NCI-H69 (cell line): ENCODE measurements around the gene SIX1.
A peak's percentile ranks its signal among the peaks of the same experiment; 100 is the strongest.

Experiments
- DNase-seq: peaks from one replicate; lab custom pipeline; 2025; lab: John Stamatoyannopoulos, UW

SIX1 gene

GRCh38 chr14:60648934-60649874 is at the start of gene SIX1:
SIX1 (minus strand) TSS chr14:60649477; CDS start chr14:60649189, 288 bp downstream.
- peak; percentile 96 for DNase-seq

- DNase-seq = no peak
These were observed 46.0 kb upstream of the SIX1 start for GRCh38 chr14:60695327-60695726.

GRCh38 chr14:60691383-60692113 is 42.3 kb upstream of the SIX1 start:
- DNase-seq = no peak

- peak; percentile 62 for DNase-seq
These were observed 37.6 kb upstream of the SIX1 start for GRCh38 chr14:60686865-60687264.

GRCh38 chr14:60684203-60684602 is 34.9 kb upstream of the SIX1 start:
- DNase-seq = no peak

GRCh38 chr14:60681271-60681670 is 32.0 kb upstream of the SIX1 start:
- no peak for DNase-seq

- DNase-seq = no peak
These were observed 31.2 kb upstream of the SIX1 start for GRCh38 chr14:60680511-60680910.

- no peak for DNase-seq
These were observed 30.4 kb upstream of the SIX1 start for GRCh38 chr14:60679566-60680258.

GRCh38 chr14:60677701-60678100 is 28.4 kb upstream of the SIX1 start:
- no peak for DNase-seq

GRCh38 chr14:60670989-60671388 is 21.7 kb upstream of the SIX1 start:
- no peak for DNase-seq

GRCh38 chr14:60668431-60669112 is 19.3 kb upstream of the SIX1 start:
- no peak for DNase-seq

- DNase-seq = peak; percentile 76
These were observed 15.9 kb upstream of the SIX1 start for GRCh38 chr14:60665177-60665550.

GRCh38 chr14:60662982-60663381 is 13.7 kb upstream of the SIX1 start:
- DNase-seq = peak; percentile 19

GRCh38 chr14:60661721-60662120 is 12.4 kb upstream of the SIX1 start:
- DNase-seq = no peak

GRCh38 chr14:60658909-60659585 is 9.8 kb upstream of the SIX1 start:
- peak; percentile 92 for DNase-seq

- no peak for DNase-seq
These were observed 9.0 kb upstream of the SIX1 start for GRCh38 chr14:60658211-60658690.

- peak; percentile 74 for DNase-seq
These were observed 8.4 kb upstream of the SIX1 start for GRCh38 chr14:60657456-60658210.

- peak; percentile 94 for DNase-seq
These were observed 7.6 kb upstream of the SIX1 start for GRCh38 chr14:60656686-60657455.

- peak; percentile 85 for DNase-seq
These were observed 6.8 kb upstream of the SIX1 start for GRCh38 chr14:60655898-60656685.
